ENCODE measurements around the gene TPGS1.

GRCh38 chr19:494171-495080, 12.9 kb upstream of the TPGS1 start:
- TF ChIP-seq CTCF (IDR thresholded peaks at IDR 0.05; ENCODE audit: extremely low read depth in 1 of 2, insufficient read depth in 1 of 2, low read depth in 1 of 2, low read length in 2 of 2) (no peak), EZH2 (IDR thresholded peaks at IDR 0.05; ENCODE audit: borderline replicate concordance, low read depth, low read length, severe bottlenecking) (no peak), MYC (IDR thresholded peaks at IDR 0.05; ENCODE audit: low read depth, low read length) (no peak), MAX (IDR thresholded peaks at IDR 0.05; ENCODE audit: insufficient read depth, insufficient read length) (no peak), JUN (IDR thresholded peaks at IDR 0.05; ENCODE audit: borderline replicate concordance, insufficient read depth, insufficient read length, low read depth) (no peak), POLR2A (IDR thresholded peaks at IDR 0.05; ENCODE audit: low read depth, low read length) (no peak), POLR2AphosphoS5 (IDR thresholded peaks at IDR 0.05; ENCODE audit: insufficient read depth, low read depth, low read length) (no peak), FOS (IDR thresholded peaks at IDR 0.05; ENCODE audit: borderline replicate concordance, insufficient read depth, low read length) (no peak), GATA2 (IDR thresholded peaks at IDR 0.05; ENCODE audit: insufficient read depth, insufficient read length, low read depth, low read length) (no peak)

Data from endothelial cell of umbilical vein (primary cell).